ENCODE results near the gene POPDC2.

DNA sequence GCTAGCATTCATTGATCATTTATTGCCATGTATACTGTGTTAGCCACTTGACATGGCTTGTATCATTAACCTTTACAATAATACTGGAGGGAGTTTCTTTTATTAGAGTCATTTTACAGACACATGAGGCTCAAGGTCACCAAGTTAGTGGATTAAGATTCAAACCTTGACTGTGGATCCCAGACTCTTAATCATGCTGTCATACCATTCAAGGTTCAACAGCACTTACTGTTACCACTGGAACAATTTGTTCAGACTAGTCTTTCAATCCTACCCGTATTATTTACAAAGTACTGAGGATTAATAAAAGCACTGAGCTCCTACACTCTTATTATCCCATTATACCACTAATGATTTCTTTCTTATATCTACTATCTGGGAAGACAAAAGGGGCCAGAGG, 15.6 kb upstream of the POPDC2 start:
- TF ChIP-seq, protein P1, sequence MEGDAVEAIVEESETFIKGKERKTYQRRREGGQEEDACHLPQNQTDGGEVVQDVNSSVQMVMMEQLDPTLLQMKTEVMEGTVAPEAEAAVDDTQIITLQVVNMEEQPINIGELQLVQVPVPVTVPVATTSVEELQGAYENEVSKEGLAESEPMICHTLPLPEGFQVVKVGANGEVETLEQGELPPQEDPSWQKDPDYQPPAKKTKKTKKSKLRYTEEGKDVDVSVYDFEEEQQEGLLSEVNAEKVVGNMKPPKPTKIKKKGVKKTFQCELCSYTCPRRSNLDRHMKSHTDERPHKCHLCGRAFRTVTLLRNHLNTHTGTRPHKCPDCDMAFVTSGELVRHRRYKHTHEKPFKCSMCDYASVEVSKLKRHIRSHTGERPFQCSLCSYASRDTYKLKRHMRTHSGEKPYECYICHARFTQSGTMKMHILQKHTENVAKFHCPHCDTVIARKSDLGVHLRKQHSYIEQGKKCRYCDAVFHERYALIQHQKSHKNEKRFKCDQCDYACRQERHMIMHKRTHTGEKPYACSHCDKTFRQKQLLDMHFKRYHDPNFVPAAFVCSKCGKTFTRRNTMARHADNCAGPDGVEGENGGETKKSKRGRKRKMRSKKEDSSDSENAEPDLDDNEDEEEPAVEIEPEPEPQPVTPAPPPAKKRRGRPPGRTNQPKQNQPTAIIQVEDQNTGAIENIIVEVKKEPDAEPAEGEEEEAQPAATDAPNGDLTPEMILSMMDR (IDR thresholded peaks at IDR 0.05): no peak
- no peak for TF ChIP-seq POLR2A (IDR thresholded peaks at IDR 0.05)

Data from body of pancreas (tissue), 4 donors.